Hepatocyte (in vitro differentiated cells): ENCODE results near the gene BLVRB. TPM values are rescaled to one million over a fixed set of nuclear protein-coding genes. Genes with fewer than 3 reads are reported as not detected.

Experiments used
- DNase-seq: peaks from one replicate; pipeline ENCODE4 v3.0.0-alpha.2; 2016; ENCODE audit warnings: low spot score
- H2AFZ ChIP-seq: fragments of 200-600 bp; sonication (generic); 2 replicates; pipeline ENCODE4 v1.6.0; 2016; ENCODE audit warnings: antibody characterized with exemption, mild to moderate bottlenecking
- H3K27ac ChIP-seq: fragments of 200-600 bp; sonication (generic); 2 replicates; pipeline ENCODE4 v1.5.1; 2016; ENCODE audit warnings: mild to moderate bottlenecking
- H3K27me3 ChIP-seq: fragments of 200-600 bp; sonication (generic); 2 replicates; pipeline ENCODE4 v1.6.1; 2016
- H3K36me3 ChIP-seq: fragments of 200-600 bp; sonication (generic); replicated peaks from 2 replicates; pipeline ENCODE4 v1.5.1; 2016; ENCODE audit warnings: low read depth; ENCODE audit not compliant: insufficient read depth
- H3K4me1 ChIP-seq: fragments of 200-600 bp; sonication (generic); 2 replicates; pipeline ENCODE4 v1.5.1; 2016; ENCODE audit warnings: mild to moderate bottlenecking, moderate library complexity; ENCODE audit not compliant: insufficient read depth
- H3K4me2 ChIP-seq: fragments of 200-600 bp; sonication (generic); 2 replicates; pipeline ENCODE4 v1.6.0; 2016
- H3K4me3 ChIP-seq: fragments of 200-600 bp; sonication (generic); 2 replicates; pipeline ENCODE4 v1.5.1; 2016; ENCODE audit warnings: mild to moderate bottlenecking
- H3K79me2 ChIP-seq: fragments of 200-600 bp; sonication (generic); 2 replicates; pipeline ENCODE4 v1.6.0; 2017; ENCODE audit warnings: mild to moderate bottlenecking
- H3K9me2 ChIP-seq: fragments of 200-600 bp; sonication (generic); replicated peaks from 2 replicates; pipeline ENCODE4 v1.6.0; 2017; ENCODE audit warnings: mild to moderate bottlenecking; ENCODE audit not compliant: insufficient read depth
- H3K9me3 ChIP-seq: fragments of 200-600 bp; sonication (generic); 2 replicates; pipeline ENCODE4 v1.5.1; 2016; ENCODE audit warnings: low read depth, mild to moderate bottlenecking
- H4K20me1 ChIP-seq: fragments of 200-600 bp; sonication (generic); 2 replicates; pipeline ENCODE4 v1.6.0; 2016; ENCODE audit warnings: mild to moderate bottlenecking; ENCODE audit not compliant: insufficient read depth, poor library complexity, severe bottlenecking
- EZH2 ChIP-seq: fragments of 200-600 bp; sonication (generic); IDR thresholded peaks from 2 replicates; pipeline ENCODE4 v1.6.1; 2016; ENCODE audit warnings: antibody characterized with exemption, mild to moderate bottlenecking, borderline replicate concordance
- EZH2phosphoT487 ChIP-seq: fragments of 200-600 bp; sonication (generic); IDR thresholded peaks from one replicate; pipeline ENCODE4 v1.6.1; 2018; ENCODE audit warnings: antibody characterized with exemption, mild to moderate bottlenecking, low read depth, moderate library complexity; ENCODE audit not compliant: unreplicated experiment, severe bottlenecking
- WGBS: methylation state at CpG from one replicate; pipeline ENCODE4 v1.1.6; 2016; ENCODE audit warnings: low lambda C conversion rate; ENCODE audit errors: missing lambda C conversion rate; 5-methylcytosine and 5-hydroxymethylcytosine counted together
- polyA plus RNA-seq: library from polyadenylated mRNA; unstranded; fragments of >200 nt; fragmentation: Nextera tagmentation; extraction: Ambion mirVana; gene quantifications from 2 replicates; pipeline ENCODE4 v1.2.1, GENCODE V29; 2016
- total RNA-seq: library from RNA; depleted of rRNA; stranded (reverse); fragments of >200 nt; gene quantifications from 2 replicates; pipeline ENCODE4 v1.2.3, GENCODE V29; 2014
- TF ChIP-seq, protein P1 (sequence below): fragments of 200-600 bp; sonication (generic); IDR thresholded peaks from 2 replicates; pipeline ENCODE4 v1.5.1; 2016; ENCODE audit warnings: antibody characterized with exemption, mild to moderate bottlenecking; ENCODE audit not compliant: poor library complexity

The BLVRB gene
- total and polyA plus RNA-seq, 2 experiments from 2014 or later, result 114 to 157 TPM

DNA sequence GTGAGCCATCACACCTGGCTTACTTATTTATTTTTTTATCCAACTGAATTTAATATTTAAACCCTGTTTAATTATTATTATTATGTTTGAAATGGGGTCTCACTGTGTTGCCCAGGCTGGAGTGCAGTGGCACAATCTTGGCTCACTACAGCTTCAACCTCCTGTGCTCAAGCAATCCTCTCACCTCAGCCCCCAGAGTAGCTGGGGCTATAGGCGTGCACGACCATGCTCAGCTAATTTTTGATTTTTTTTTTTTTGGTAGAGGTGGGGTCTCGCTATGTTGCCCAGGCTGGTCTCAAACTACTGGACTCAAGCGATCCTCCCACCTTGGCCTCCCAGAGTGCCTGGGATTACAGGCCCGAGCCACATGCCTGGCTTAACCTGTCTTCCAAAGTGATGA, 33.8 kb upstream of the BLVRB start:
- Histone ChIP-seq H3K27ac (no peak overlapping the region), H3K9me2 (no peaks in the 10 kb centered on the region), H2AFZ (no peak overlapping the region), H3K4me2 (no peak overlapping the region), H4K20me1 (no peaks in the 10 kb centered on the region), H3K4me1 (no peaks in the 10 kb centered on the region), H3K79me2 (no peaks in the 10 kb centered on the region), H3K4me3 (no peak overlapping the region), H3K27me3 (no peaks in the 10 kb centered on the region), H3K9me3 (no peaks in the 10 kb centered on the region), H3K36me3 (no peaks in the 10 kb centered on the region)
- WGBS, result 93% methylated on average over 5 of the region's 5 CpGs
- DNase-seq, result no peak
- TF ChIP-seq EZH2phosphoT487, result no peak
- no peak for TF ChIP-seq EZH2
- TF ChIP-seq, protein P1, sequence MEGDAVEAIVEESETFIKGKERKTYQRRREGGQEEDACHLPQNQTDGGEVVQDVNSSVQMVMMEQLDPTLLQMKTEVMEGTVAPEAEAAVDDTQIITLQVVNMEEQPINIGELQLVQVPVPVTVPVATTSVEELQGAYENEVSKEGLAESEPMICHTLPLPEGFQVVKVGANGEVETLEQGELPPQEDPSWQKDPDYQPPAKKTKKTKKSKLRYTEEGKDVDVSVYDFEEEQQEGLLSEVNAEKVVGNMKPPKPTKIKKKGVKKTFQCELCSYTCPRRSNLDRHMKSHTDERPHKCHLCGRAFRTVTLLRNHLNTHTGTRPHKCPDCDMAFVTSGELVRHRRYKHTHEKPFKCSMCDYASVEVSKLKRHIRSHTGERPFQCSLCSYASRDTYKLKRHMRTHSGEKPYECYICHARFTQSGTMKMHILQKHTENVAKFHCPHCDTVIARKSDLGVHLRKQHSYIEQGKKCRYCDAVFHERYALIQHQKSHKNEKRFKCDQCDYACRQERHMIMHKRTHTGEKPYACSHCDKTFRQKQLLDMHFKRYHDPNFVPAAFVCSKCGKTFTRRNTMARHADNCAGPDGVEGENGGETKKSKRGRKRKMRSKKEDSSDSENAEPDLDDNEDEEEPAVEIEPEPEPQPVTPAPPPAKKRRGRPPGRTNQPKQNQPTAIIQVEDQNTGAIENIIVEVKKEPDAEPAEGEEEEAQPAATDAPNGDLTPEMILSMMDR, result no peak

GRCh38 chr19:40497214-40497613, 31.7 kb upstream of the BLVRB start:
- no peak overlapping the region for H3K4me3 ChIP-seq
- H3K79me2 ChIP-seq, result no peaks in the 10 kb centered on the region
- H3K9me2 ChIP-seq, result no peaks in the 10 kb centered on the region
- DNase-seq, result no peak
- no peaks in the 10 kb centered on the region for H3K4me1 ChIP-seq
- no peaks in the 10 kb centered on the region for H3K9me3 ChIP-seq
- no peaks in the 10 kb centered on the region for H4K20me1 ChIP-seq
- H3K4me2 ChIP-seq, result no peak overlapping the region
- no peak overlapping the region for H2AFZ ChIP-seq
- 88% methylated on average over 12 of the region's 12 CpGs for WGBS
- H3K27ac ChIP-seq, result no peak overlapping the region
- H3K36me3 ChIP-seq, result no peaks in the 10 kb centered on the region
- no peaks in the 10 kb centered on the region for H3K27me3 ChIP-seq
- TF ChIP-seq EZH2 (no peak), EZH2phosphoT487 (no peak)
- TF ChIP-seq, protein P1, result no peak

DNA sequence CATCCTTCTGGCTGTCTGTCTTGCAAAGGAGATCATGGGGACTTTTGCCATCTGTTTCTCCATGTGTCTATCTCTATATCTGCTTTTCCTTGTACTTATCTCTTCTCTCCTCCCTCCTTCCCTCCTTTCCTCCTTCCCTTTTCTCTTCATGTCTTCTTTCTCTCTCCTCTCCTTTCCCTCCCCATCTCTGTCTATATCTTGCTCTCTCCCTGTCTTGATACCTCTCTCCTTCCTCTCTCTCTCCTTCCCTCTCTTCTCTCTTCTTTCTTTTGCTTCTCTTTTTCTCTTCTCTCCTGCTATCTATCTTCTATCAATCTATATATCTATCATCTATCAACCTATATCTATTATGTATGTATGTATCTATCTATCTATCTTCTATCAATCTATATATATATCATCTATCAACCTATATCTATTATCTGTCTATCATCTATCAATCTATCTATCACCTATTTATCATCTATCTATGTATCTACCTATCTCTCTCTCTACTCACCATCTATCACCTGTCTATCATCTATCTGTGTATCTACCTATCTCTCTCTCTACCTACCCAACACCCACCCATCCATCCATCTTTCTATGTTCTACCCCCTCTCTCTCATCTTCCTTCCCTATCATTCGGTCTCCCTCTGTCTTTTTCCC, 28.8 kb upstream of the BLVRB start:
- Histone ChIP-seq H3K27me3 (no peaks in the 10 kb centered on the region), H3K4me3 (no peak overlapping the region), H3K27ac (no peak overlapping the region), H3K4me2 (no peak overlapping the region), H3K9me2 (no peaks in the 10 kb centered on the region), H3K4me1 (no peaks in the 10 kb centered on the region), H4K20me1 (no peaks in the 10 kb centered on the region), H3K9me3 (no peaks in the 10 kb centered on the region), H3K79me2 (no peaks in the 10 kb centered on the region), H2AFZ (no peak overlapping the region), H3K36me3 (no peaks in the 10 kb centered on the region)
- TF ChIP-seq EZH2phosphoT487 (no peak), EZH2 (no peak)
- TF ChIP-seq, protein P1, result no peak
- 70% methylated on average over 1 of the region's 1 CpG for WGBS
- no peak for DNase-seq
